SK-N-SH treated with all-trans-retinoic acid at 6 μM for 48 hours (cell line): ENCODE measurements around the gene SSU72.

Experiments used
- ATAC-seq: fragments of 200-7000 bp; cut with Tn5 transposase; 3 replicates; pipeline ENCODE4 v1.9.1; 2020; ENCODE audit warnings: mild to moderate bottlenecking, moderate library complexity
- CREB5 ChIP-seq: fragments of 250-450 bp; sonication (Bioruptor Pico); IDR thresholded peaks from 2 replicates; pipeline ENCODE4 v1.5.1; 2020; ENCODE audit warnings: low read depth, mild to moderate bottlenecking, moderate library complexity
- CSDC2 ChIP-seq: fragments of 250-450 bp; sonication (Bioruptor Pico); IDR thresholded peaks from 2 replicates; pipeline ENCODE4 v1.5.0; 2020; ENCODE audit warnings: mild to moderate bottlenecking, moderate library complexity
- CSRNP3 ChIP-seq: fragments of 250-450 bp; sonication (Bioruptor Pico); IDR thresholded peaks from 2 replicates; pipeline ENCODE4 v1.5.1; 2021; ENCODE audit warnings: mild to moderate bottlenecking, moderate library complexity
- ESRRG ChIP-seq: fragments of 250-450 bp; sonication (Bioruptor Pico); IDR thresholded peaks from 2 replicates; pipeline ENCODE4 v1.6.1; 2021; ENCODE audit warnings: mild to moderate bottlenecking
- GLIS3 ChIP-seq: fragments of 250-450 bp; sonication (Bioruptor Pico); IDR thresholded peaks from 2 replicates; pipeline ENCODE4 v1.5.0; 2020; ENCODE audit warnings: mild to moderate bottlenecking, moderate library complexity
- ISL1 ChIP-seq: fragments of 250-450 bp; sonication (Bioruptor Pico); IDR thresholded peaks from 2 replicates; pipeline ENCODE4 v2.1.2; 2022; ENCODE audit warnings: mild to moderate bottlenecking, moderate library complexity
- OSR1 ChIP-seq: fragments of 250-450 bp; sonication (Bioruptor Pico); IDR thresholded peaks from 2 replicates; pipeline ENCODE4 v1.8.0; 2022; ENCODE audit warnings: moderate library complexity, mild to moderate bottlenecking, inconsistent platforms
- PATZ1 ChIP-seq: fragments of 250-450 bp; sonication (Bioruptor Pico); IDR thresholded peaks from 2 replicates; pipeline ENCODE4 v1.8.0; 2020; ENCODE audit warnings: mild to moderate bottlenecking, moderate library complexity, borderline replicate concordance
- POU6F1 ChIP-seq: fragments of 250-450 bp; sonication (Bioruptor Pico); IDR thresholded peaks from 2 replicates; pipeline ENCODE4 v1.8.0; 2021; ENCODE audit warnings: low read depth, mild to moderate bottlenecking, moderate library complexity, borderline replicate concordance
- PPARA ChIP-seq: fragments of 250-450 bp; sonication (Bioruptor Pico); IDR thresholded peaks from 2 replicates; pipeline ENCODE4 v1.5.0; 2020; ENCODE audit warnings: mild to moderate bottlenecking, borderline replicate concordance
- RARB ChIP-seq: fragments of 250-450 bp; sonication (Bioruptor Pico); IDR thresholded peaks from 2 replicates; pipeline ENCODE4 v1.8.0; 2021; ENCODE audit warnings: mild to moderate bottlenecking, moderate library complexity
- SNAI2 ChIP-seq: fragments of 250-450 bp; sonication (Bioruptor Pico); IDR thresholded peaks from 2 replicates; pipeline ENCODE4 v1.5.0; 2020; ENCODE audit warnings: mild to moderate bottlenecking, moderate library complexity
- TCF4 ChIP-seq: fragments of 250-450 bp; sonication (Bioruptor Pico); IDR thresholded peaks from 2 replicates; pipeline ENCODE4 v1.8.0; 2021; ENCODE audit warnings: mild to moderate bottlenecking, moderate library complexity, borderline replicate concordance
- TOX ChIP-seq: fragments of 250-450 bp; sonication (Bioruptor Pico); IDR thresholded peaks from 2 replicates; pipeline ENCODE4 v1.8.0; 2021; ENCODE audit warnings: mild to moderate bottlenecking, moderate library complexity, borderline replicate concordance
- TSHZ2 ChIP-seq: fragments of 250-450 bp; sonication (Bioruptor Pico); IDR thresholded peaks from 2 replicates; pipeline ENCODE4 v1.5.0; 2020; ENCODE audit warnings: mild to moderate bottlenecking, moderate library complexity
- ZC3H10 ChIP-seq: fragments of 250-450 bp; sonication (Bioruptor Pico); IDR thresholded peaks from 2 replicates; pipeline ENCODE4 v1.5.1; 2021; ENCODE audit warnings: mild to moderate bottlenecking, moderate library complexity
- ZFP3 ChIP-seq: fragments of 250-450 bp; sonication (Bioruptor Pico); IDR thresholded peaks from 2 replicates; pipeline ENCODE4 v1.5.0; 2020; ENCODE audit warnings: mild to moderate bottlenecking, moderate library complexity
- ZFP30 ChIP-seq: fragments of 450-650 bp; formaldehyde crosslinking; IDR thresholded peaks from 2 replicates; pipeline ENCODE4 v1.5.0; 2022; ENCODE audit warnings: mild to moderate bottlenecking, moderate library complexity
- ZNF565 ChIP-seq: fragments of 450-650 bp; formaldehyde crosslinking; conservative IDR thresholded peaks from 2 replicates; pipeline ENCODE4 v1.5.0; 2020; ENCODE audit warnings: low read depth, mild to moderate bottlenecking, moderate library complexity
- ZNF70 ChIP-seq: fragments of 450-650 bp; formaldehyde crosslinking; IDR thresholded peaks from 2 replicates; pipeline ENCODE4 v1.5.0; 2020; ENCODE audit warnings: mild to moderate bottlenecking, moderate library complexity

SSU72 gene

GRCh38 chr1:1603671-1604373, 29.2 kb upstream of the SSU72 start:
- ATAC-seq, result no peak
- TF ChIP-seq ISL1 (CRISPR knock-in tag), result no peak
- TF ChIP-seq CREB5 (CRISPR knock-in tag), result no peak
- TF ChIP-seq ZC3H10 (CRISPR knock-in tag), result no peak
- no peak for TF ChIP-seq SNAI2 (CRISPR knock-in tag)
- TF ChIP-seq CSDC2, result no peak
- no peak for TF ChIP-seq TSHZ2 (CRISPR knock-in tag)
- no peak for TF ChIP-seq GLIS3 (CRISPR knock-in tag)
- TF ChIP-seq CSRNP3 (CRISPR knock-in tag), result no peak
- TF ChIP-seq OSR1 (CRISPR knock-in tag), result no peak
- no peak for TF ChIP-seq ESRRG (CRISPR knock-in tag)
- TF ChIP-seq ZFP30 (CRISPR knock-in tag), result no peak
- TF ChIP-seq PATZ1 (CRISPR knock-in tag), result no peak
- TF ChIP-seq POU6F1 (CRISPR knock-in tag), result no peak
- no peak for TF ChIP-seq ZNF565 (CRISPR knock-in tag)

- TF ChIP-seq PPARA (CRISPR knock-in tag) (no peak), CSDC2 (no peak), CREB5 (CRISPR knock-in tag) (no peak), ZFP3 (CRISPR knock-in tag) (no peak), ZNF70 (CRISPR knock-in tag) (no peak), OSR1 (CRISPR knock-in tag) (no peak), TCF4 (CRISPR knock-in tag) (no peak), ESRRG (CRISPR knock-in tag) (no peak), TOX (CRISPR knock-in tag) (no peak), RARB (CRISPR knock-in tag) (no peak)
- no peak for ATAC-seq
These were observed 28.4 kb upstream of the SSU72 start for GRCh38 chr1:1602968-1603506.
